ENCODE data around the gene TMEM231. TPM values are rescaled to one million over a fixed set of nuclear protein-coding genes. Genes with fewer than 3 reads are reported as not detected.

Gene TMEM231
- total RNA-seq, 2 experiments from 2014 or later = 2.5 TPM

DNA sequence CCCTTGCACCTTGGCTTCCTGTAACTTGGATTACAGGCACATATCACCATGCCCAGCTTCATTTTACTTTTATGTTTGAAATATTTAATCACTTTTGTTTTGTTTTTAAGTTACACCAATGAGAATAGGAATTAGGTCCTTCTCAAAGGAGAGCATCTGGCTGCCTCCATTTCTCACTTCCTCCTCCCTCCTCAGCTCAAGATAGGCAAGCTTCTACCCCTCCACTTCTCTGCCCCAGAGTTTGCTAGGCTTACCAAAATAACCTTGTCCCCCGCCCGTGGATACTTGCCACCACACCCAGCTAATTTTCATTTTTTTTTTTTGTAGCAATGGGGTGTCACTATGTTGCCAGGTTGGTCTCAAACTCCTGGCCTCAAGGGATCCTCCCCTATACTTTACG lies 28.1 kb upstream of the TMEM231 start:
- Histone ChIP-seq H3K4me3 (ENCODE audit: low read length) (no peak overlapping the region), H3K27ac (ENCODE audit: low read depth in 1 of 2, low read length in 2 of 2) (no peak overlapping the region), H3K4me1 (ENCODE audit: insufficient read depth, low read length) (no peaks in the 10 kb centered on the region), H3K9me3 (ENCODE audit: control insufficient read depth in 1 of 2, insufficient read depth in 1 of 2, low read length in 2 of 2) (no peaks in the 10 kb centered on the region), H3K27me3 (ENCODE audit: control insufficient read depth in 1 of 2, insufficient read depth in 2 of 2, low read length in 2 of 2) (no peaks in the 10 kb centered on the region), H3K36me3 (ENCODE audit: insufficient read depth, low read length) (peaks cover 11% of the 10 kb centered on the region)
- Mint-ChIP-seq H3K4me1 (ENCODE audit: low read depth) (no peaks in the 10 kb centered on the region), H3K27ac (no peak overlapping the region), H3K4me3 (no peak overlapping the region), H3K36me3 (ENCODE audit: low read depth) (peaks cover 28% of the 10 kb centered on the region), H3K27me3 (no peaks in the 10 kb centered on the region), H3K9me3 (no peaks in the 10 kb centered on the region)
- intact Hi-C loops (cut with DNase I, micrococcal nuclease) = no loop called here
- ChIA-PET CTCF (no interaction called here), POLR2A (no interaction called here)
- DNase-seq = no peak
- no peak for ATAC-seq (ENCODE audit: poor library complexity)
- TF ChIP-seq CTCF (IDR thresholded peaks at IDR 0.05) = no peak

GRCh38 chr16:75579281-75579834 lies 23.3 kb upstream of the TMEM231 start:
- Histone ChIP-seq H3K4me1 (ENCODE audit: insufficient read depth, low read length) (no peaks in the 10 kb centered on the region), H3K36me3 (ENCODE audit: insufficient read depth, low read length) (peaks cover 51% of the 10 kb centered on the region), H3K9me3 (ENCODE audit: control insufficient read depth in 1 of 2, insufficient read depth in 1 of 2, low read length in 2 of 2) (no peaks in the 10 kb centered on the region), H3K4me3 (ENCODE audit: low read length) (no peak overlapping the region), H3K27me3 (ENCODE audit: control insufficient read depth in 1 of 2, insufficient read depth in 2 of 2, low read length in 2 of 2) (no peaks in the 10 kb centered on the region), H3K27ac (ENCODE audit: low read depth in 1 of 2, low read length in 2 of 2) (no peak overlapping the region)
- no peak for ATAC-seq (ENCODE audit: poor library complexity)
- ChIA-PET CTCF (interaction anchor here (1.4 kb wide), 1 partner anchor 62 kb away, joined by 8 read pairs; no protein-coding TSS in a partner anchor), POLR2A (no interaction called here)
- intact Hi-C loops (cut with DNase I, micrococcal nuclease) = no loop called here
- no peak overlapping the region for H3K27ac Mint-ChIP-seq
- no peaks in the 10 kb centered on the region for H3K27me3 Mint-ChIP-seq
- H3K36me3 Mint-ChIP-seq (ENCODE audit: low read depth) = peaks cover 55% of the 10 kb centered on the region
- TF ChIP-seq CTCF (IDR thresholded peaks at IDR 0.05) = no peak
- DNase-seq = no peak
- H3K4me1 Mint-ChIP-seq (ENCODE audit: low read depth) = peaks cover 14% of the 10 kb centered on the region
- H3K9me3 Mint-ChIP-seq = no peaks in the 10 kb centered on the region
- H3K4me3 Mint-ChIP-seq = no peak overlapping the region

DNA sequence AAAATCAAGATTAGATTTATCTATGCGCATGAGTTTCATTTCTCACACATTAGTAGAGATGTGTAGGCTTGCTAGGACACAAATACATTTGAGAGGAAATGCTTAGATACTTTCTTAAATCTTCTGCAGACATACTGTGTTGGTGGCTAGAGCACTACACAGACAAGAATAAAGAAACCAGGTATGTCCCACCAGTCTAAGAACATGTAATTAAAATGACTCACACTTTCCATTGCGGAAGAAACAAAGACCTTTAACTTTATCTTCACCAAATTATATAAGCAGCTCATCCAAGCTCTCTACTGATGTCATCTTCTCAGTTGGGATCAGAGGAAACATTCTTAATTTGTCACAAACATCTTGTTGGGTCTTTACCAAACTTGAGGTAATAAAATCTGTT lies 22.7 kb upstream of the TMEM231 start:
- Mint-ChIP-seq H3K4me1 (ENCODE audit: low read depth) (peaks cover 19% of the 10 kb centered on the region), H3K27ac (no peak overlapping the region), H3K4me3 (no peak overlapping the region), H3K27me3 (no peaks in the 10 kb centered on the region), H3K36me3 (ENCODE audit: low read depth) (peaks cover 62% of the 10 kb centered on the region), H3K9me3 (no peaks in the 10 kb centered on the region)
- Histone ChIP-seq H3K27ac (ENCODE audit: low read depth in 1 of 2, low read length in 2 of 2) (no peak overlapping the region), H3K4me3 (ENCODE audit: low read length) (no peak overlapping the region), H3K27me3 (ENCODE audit: control insufficient read depth in 1 of 2, insufficient read depth in 2 of 2, low read length in 2 of 2) (no peaks in the 10 kb centered on the region), H3K9me3 (ENCODE audit: control insufficient read depth in 1 of 2, insufficient read depth in 1 of 2, low read length in 2 of 2) (no peaks in the 10 kb centered on the region), H3K4me1 (ENCODE audit: insufficient read depth, low read length) (no peaks in the 10 kb centered on the region), H3K36me3 (ENCODE audit: insufficient read depth, low read length) (peaks cover 57% of the 10 kb centered on the region)
- intact Hi-C loops (cut with DNase I, micrococcal nuclease) = no loop called here
- no peak for ATAC-seq (ENCODE audit: poor library complexity)
- no peak for TF ChIP-seq CTCF (IDR thresholded peaks at IDR 0.05)
- CTCF ChIA-PET = interaction anchor here (1.4 kb wide), 1 partner anchor 61 kb away, joined by 8 read pairs; no protein-coding TSS in a partner anchor
- POLR2A ChIA-PET = no interaction called here
- no peak for DNase-seq

Data from CD4-positive, alpha-beta T cell (primary cell).